A673 (cell line): ENCODE data around the gene NDOR1.

ENCODE experiments used
- EZH2 ChIP-seq: fragments of 200-600 bp; sonication (generic); IDR thresholded peaks from 2 replicates; pipeline ENCODE4 v1.6.1; 2017; ENCODE audit warnings: borderline replicate concordance, low read depth, mild to moderate bottlenecking, mixed read lengths, antibody characterized with exemption, low read length; ENCODE audit not compliant: poor library complexity, severe bottlenecking
- TF ChIP-seq, protein P1 (sequence below): fragments of 300-800, 200-600 bp; sonication (generic); conservative IDR thresholded peaks from 2 replicates; pipeline ENCODE4 v1.5.1; 2017; ENCODE audit warnings: low read depth, mild to moderate bottlenecking, antibody characterized with exemption, low read length, moderate library complexity, mixed read lengths

DNA sequence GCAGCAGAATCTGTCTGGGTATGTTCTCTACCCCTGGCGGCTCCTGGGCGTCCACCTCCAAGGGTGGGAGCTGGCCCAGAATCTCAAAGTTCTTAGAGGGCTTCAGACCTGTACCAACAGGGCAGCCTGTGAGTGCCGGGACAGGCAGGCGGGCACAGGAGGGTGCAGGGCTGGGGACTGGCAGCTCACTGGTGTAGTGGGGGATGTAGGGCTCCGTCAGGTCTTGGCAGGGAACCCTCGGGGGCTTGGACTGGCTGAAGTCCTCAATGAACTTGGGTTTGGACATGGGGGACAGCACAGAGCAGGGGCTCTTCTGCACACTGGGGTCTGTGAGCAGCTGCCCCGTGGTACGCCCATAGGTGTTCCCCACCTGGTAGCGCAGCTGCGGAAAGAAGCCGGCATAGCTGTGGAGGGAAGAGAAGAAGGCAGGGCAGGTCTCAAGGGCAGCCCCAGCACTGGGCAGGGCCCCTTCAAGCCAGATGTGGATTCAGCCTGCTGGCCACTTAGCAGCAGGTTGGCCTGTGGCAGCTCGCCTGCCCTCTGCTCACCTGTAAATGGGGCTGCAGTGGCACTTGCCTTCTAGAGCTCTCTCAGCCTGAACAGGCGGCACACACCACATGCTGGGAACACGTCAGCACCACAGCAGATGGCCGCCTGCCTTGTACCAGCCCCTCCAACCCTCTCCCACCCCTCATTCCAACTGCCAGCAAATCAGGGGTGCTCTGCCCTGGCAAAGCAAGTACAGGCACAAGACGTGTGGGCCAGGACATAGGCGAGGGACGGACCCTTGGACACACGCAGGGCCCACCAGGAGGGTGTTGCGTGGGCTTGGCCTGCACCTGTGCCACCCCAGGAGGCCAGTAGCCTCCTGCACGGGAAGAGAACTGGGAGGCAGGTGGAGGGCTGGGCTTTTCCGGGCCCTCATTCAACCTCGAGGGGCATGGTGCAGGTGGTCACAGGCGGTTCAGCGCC lies 40.2 kb downstream of the NDOR1 start:
- TF ChIP-seq, protein P1, sequence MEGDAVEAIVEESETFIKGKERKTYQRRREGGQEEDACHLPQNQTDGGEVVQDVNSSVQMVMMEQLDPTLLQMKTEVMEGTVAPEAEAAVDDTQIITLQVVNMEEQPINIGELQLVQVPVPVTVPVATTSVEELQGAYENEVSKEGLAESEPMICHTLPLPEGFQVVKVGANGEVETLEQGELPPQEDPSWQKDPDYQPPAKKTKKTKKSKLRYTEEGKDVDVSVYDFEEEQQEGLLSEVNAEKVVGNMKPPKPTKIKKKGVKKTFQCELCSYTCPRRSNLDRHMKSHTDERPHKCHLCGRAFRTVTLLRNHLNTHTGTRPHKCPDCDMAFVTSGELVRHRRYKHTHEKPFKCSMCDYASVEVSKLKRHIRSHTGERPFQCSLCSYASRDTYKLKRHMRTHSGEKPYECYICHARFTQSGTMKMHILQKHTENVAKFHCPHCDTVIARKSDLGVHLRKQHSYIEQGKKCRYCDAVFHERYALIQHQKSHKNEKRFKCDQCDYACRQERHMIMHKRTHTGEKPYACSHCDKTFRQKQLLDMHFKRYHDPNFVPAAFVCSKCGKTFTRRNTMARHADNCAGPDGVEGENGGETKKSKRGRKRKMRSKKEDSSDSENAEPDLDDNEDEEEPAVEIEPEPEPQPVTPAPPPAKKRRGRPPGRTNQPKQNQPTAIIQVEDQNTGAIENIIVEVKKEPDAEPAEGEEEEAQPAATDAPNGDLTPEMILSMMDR, result no peak
- TF ChIP-seq EZH2, result no peak
